A549 (cell line): ENCODE data around the gene CAVIN1. TPM values are rescaled to one million over a fixed set of nuclear protein-coding genes. Genes with fewer than 3 reads are reported as not detected.

Experiments
- ATAC-seq, 2 experiments: fragments of 200-7000 bp in 1 of 2; fragments of >200 bp in 1 of 2; cut with Nextera tagmentation in 1 of 2; cut with Tn5 transposase in 1 of 2; 3 replicates each; pipeline versions ENCODE4 v1.8.0 to v1.9.1; 2018 to 2020; ENCODE audit warnings: mild to moderate bottlenecking in 1 of 2, moderate library complexity in 1 of 2
- CTCF ChIA-PET: fragments of 300-600 bp; sonication (Branson Sonifier 250); formaldehyde crosslinking; extraction: SDS; loops from one replicate; lab custom pipeline; 2021; ENCODE audit warnings: antibody characterized with exemption, inconsistent platforms; lab: Yijun Ruan, JAX
- POLR2A ChIA-PET: fragments of 350-600 bp; formaldehyde crosslinking; extraction: SDS; loops from one replicate; lab custom pipeline; 2021; ENCODE audit warnings: antibody characterized with exemption, inconsistent platforms; lab: Yijun Ruan, JAX
- DNase-seq, 2 experiments: peaks; one replicate each; pipeline versions ENCODE4 v3.0.0 to v3.0.0-alpha.2; 2011 to 2016; ENCODE audit warnings: low read depth in 1 of 2, low spot score in 1 of 2
- FAIRE-seq: peaks from 2 replicates; lab custom pipeline; 2011; peaks lifted over from hg19 to GRCh38; lab: Jason Lieb, UNC
- H3K27ac ChIP-seq, 2 experiments: fragments of >200 bp; sonication (Bioruptor Twin); formaldehyde crosslinking; 3 replicates each; pipeline ENCODE4 v1.5.1; 2016 to 2017
- H3K4me1 ChIP-seq: fragments of >200 bp; sonication (Bioruptor Twin); formaldehyde crosslinking; 3 replicates; pipeline ENCODE4 v1.6.1; 2016
- H3K4me2 ChIP-seq: fragments of >200 bp; sonication (Bioruptor Twin); formaldehyde crosslinking; 3 replicates; pipeline ENCODE4 v1.6.1; 2016
- H3K4me3 ChIP-seq: fragments of >200 bp; sonication (Bioruptor Twin); formaldehyde crosslinking; 3 replicates; pipeline ENCODE4 v1.5.1; 2016
- H3K9me3 ChIP-seq: fragments of >200 bp; sonication (Bioruptor Twin); formaldehyde crosslinking; 3 replicates; pipeline ENCODE4 v1.6.1; 2016
- CBX8 ChIP-seq: fragments of 200-600 bp; sonication (generic); IDR thresholded peaks from 2 replicates; pipeline ENCODE4 v1.6.1; 2016
- CEBPB ChIP-seq, 2 experiments: fragments of >200 bp in 1 of 2; sonication (Bioruptor Twin) in 1 of 2; formaldehyde crosslinking in 1 of 2; IDR thresholded peaks; 2 replicates each; pipeline ENCODE4 v1.6.1; 2012 to 2016
- EP300 ChIP-seq, 2 experiments: fragments of >200 bp; sonication (Bioruptor Twin); formaldehyde crosslinking; IDR thresholded peaks; 2 replicates in 1 of 2; 3 replicates in 1 of 2; pipeline ENCODE4 v1.6.1; 2016 to 2017
- FOSB ChIP-seq: fragments of 250-450 bp; sonication (Bioruptor Pico); IDR thresholded peaks from 2 replicates; pipeline ENCODE4 v1.5.0; 2020; ENCODE audit warnings: mild to moderate bottlenecking, moderate library complexity
- FOXS1 ChIP-seq: fragments of 250-450 bp; sonication (Bioruptor Pico); IDR thresholded peaks from 2 replicates; pipeline ENCODE4 v1.5.0; 2020; ENCODE audit warnings: mild to moderate bottlenecking, moderate library complexity
- GATA3 ChIP-seq: IDR thresholded peaks from 2 replicates; pipeline ENCODE4 v1.6.1; 2012; ENCODE audit warnings: borderline replicate concordance
- HOXA7 ChIP-seq: fragments of 250-450 bp; sonication (Bioruptor Pico); IDR thresholded peaks from 2 replicates; pipeline ENCODE4 v1.5.0; 2020; ENCODE audit warnings: mild to moderate bottlenecking, moderate library complexity
- MAFK ChIP-seq: fragments of 450-650 bp; IDR thresholded peaks from 2 replicates; pipeline ENCODE4 v1.6.1; 2014; ENCODE audit not compliant: partially characterized antibody
- MYC ChIP-seq: IDR thresholded peaks from 2 replicates; pipeline ENCODE4 v1.6.1; 2012; ENCODE audit warnings: mild to moderate bottlenecking, inconsistent platforms, low read length, improper control_type of control experiment, borderline replicate concordance
- NR3C1 ChIP-seq: fragments of >200 bp; sonication (Bioruptor Twin); formaldehyde crosslinking; IDR thresholded peaks from 3 replicates; pipeline ENCODE4 v1.6.1; 2017
- RAD21 ChIP-seq, 2 experiments: fragments of >200 bp in 1 of 2; sonication (Bioruptor Twin) in 1 of 2; formaldehyde crosslinking in 1 of 2; IDR thresholded peaks in 1 of 2; conservative IDR thresholded peaks in 1 of 2; 2 replicates in 1 of 2; 3 replicates in 1 of 2; pipeline ENCODE4 v1.6.1; 2012 to 2018; ENCODE audit warnings: inconsistent platforms in 1 of 2
- RFX5 ChIP-seq: fragments of 450-650 bp; IDR thresholded peaks from 2 replicates; pipeline ENCODE4 v1.7.1; 2014; ENCODE audit warnings: antibody characterized with exemption, mild to moderate bottlenecking, moderate library complexity
- SREBF2 ChIP-seq: fragments of 450-650 bp; IDR thresholded peaks from 2 replicates; pipeline ENCODE4 v1.6.1; 2014; ENCODE audit warnings: mild to moderate bottlenecking, moderate library complexity
- TFCP2L1 ChIP-seq: fragments of 250-450 bp; sonication (Bioruptor Pico); IDR thresholded peaks from 2 replicates; pipeline ENCODE4 v1.5.0; 2021; ENCODE audit warnings: mild to moderate bottlenecking
- ZC3H11A ChIP-seq: fragments of 450-650 bp; IDR thresholded peaks from 2 replicates; pipeline ENCODE4 v1.6.1; 2014; ENCODE audit warnings: antibody characterized with exemption, mild to moderate bottlenecking
- whole genome bisulfite sequencing: methylation state at CpG from one replicate; pipeline ENCODE4 v1.1.6; 2017; ENCODE audit errors: missing lambda C conversion rate; 5-methylcytosine and 5-hydroxymethylcytosine counted together
- polyA plus RNA-seq, 4 experiments: library from polyadenylated mRNA; depleted of rRNA in 3 of 4; stranded (reverse); fragments of >200 nt; fragmentation: RNase III in 1 of 4; extraction: RNeasy Plus Mini Kit Qiagen cat#74134 plus additional on column Dnase treatment in 1 of 4; gene quantifications; 2 replicates in 3 of 4; 3 replicates in 1 of 4; pipeline ENCODE4 v1.2.3, GENCODE V29; 2011 to 2017
- TF ChIP-seq, protein P1 (sequence below): fragments of 450-650 bp; IDR thresholded peaks from 2 replicates; pipeline ENCODE4 v1.6.1; 2014; ENCODE audit warnings: antibody characterized with exemption
- TF ChIP-seq, protein P2 (sequence below): fragments of 150-350 bp; IDR thresholded peaks from 2 replicates; pipeline ENCODE4 v1.6.1; 2014; ENCODE audit warnings: low read depth, mild to moderate bottlenecking, low read length
- TF ChIP-seq, protein P3 (sequence below): fragments of >200 bp; sonication (Bioruptor Twin); formaldehyde crosslinking; IDR thresholded peaks from 2 replicates; pipeline ENCODE4 v1.6.1; 2016
- TF ChIP-seq, protein P4 (sequence below): fragments of 250-450 bp; sonication (Bioruptor Pico); IDR thresholded peaks from 2 replicates; pipeline ENCODE4 v1.5.0; 2020; ENCODE audit warnings: low read depth, mild to moderate bottlenecking, moderate library complexity
- TF ChIP-seq, protein P5 (sequence below): fragments of >200 bp; sonication (Bioruptor Twin); formaldehyde crosslinking; IDR thresholded peaks from 3 replicates; pipeline ENCODE4 v1.5.1; 2016

The CAVIN1 gene
- polyA plus RNA-seq, 2 of the 4 experiments (the other 2 are of a cell fraction), result 101 to 371 TPM

DNA sequence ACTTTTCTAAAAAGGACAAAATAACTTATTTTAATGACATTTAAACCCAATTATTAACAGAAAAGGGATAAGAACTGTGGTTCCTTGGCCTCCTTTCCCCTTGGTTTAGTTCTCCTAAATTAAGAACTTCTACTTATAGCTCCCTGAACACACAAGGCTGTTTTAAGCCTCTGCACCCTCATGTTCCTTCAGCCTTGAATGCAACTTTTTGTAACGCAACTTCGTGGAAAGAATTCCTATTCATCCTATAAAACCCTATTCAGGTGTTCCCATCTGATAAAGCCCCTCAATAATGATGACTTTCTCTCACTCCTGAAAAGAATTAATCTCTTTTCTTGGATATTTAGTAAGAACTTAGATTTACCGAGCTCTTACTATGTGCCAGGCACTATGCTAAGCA, 41.2 kb downstream of the CAVIN1 start:
- ATAC-seq, result no peak
- whole genome bisulfite sequencing, result 92% methylated on average over 3 of the region's 3 CpGs
- Histone ChIP-seq H3K4me2 (no peak overlapping the region), H3K9me3 (no peaks in the 10 kb centered on the region), H3K4me1 (peaks cover 37% of the 10 kb centered on the region), H3K4me3 (no peak overlapping the region), H3K27ac (peak overlapping the region in 1 of 2 experiments; percentile 14; a peak in 1 of 6 replicates)
- ChIA-PET CTCF (interaction anchor here (0.6 to 1.4 kb wide), 2 partner anchors 58 to 66 kb away, joined by 3 read pairs; no protein-coding TSS in a partner anchor), POLR2A (no interaction called here)
- DNase-seq, result no peak
- FAIRE-seq, result no peak
- TF ChIP-seq, protein P1, sequence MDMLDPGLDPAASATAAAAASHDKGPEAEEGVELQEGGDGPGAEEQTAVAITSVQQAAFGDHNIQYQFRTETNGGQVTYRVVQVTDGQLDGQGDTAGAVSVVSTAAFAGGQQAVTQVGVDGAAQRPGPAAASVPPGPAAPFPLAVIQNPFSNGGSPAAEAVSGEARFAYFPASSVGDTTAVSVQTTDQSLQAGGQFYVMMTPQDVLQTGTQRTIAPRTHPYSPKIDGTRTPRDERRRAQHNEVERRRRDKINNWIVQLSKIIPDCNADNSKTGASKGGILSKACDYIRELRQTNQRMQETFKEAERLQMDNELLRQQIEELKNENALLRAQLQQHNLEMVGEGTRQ, result no peak
- no peak for TF ChIP-seq ZC3H11A
- TF ChIP-seq HOXA7 (CRISPR knock-in tag), result no peak
- TF ChIP-seq MAFK, result no peak
- no peak for TF ChIP-seq CEBPB (IDR thresholded peaks at IDR 0.05)
- no peak for TF ChIP-seq RAD21 (conservative IDR thresholded peaks at IDR 0.05 in 1 of 2, IDR thresholded peaks at IDR 0.05 in 1 of 2)
- TF ChIP-seq, protein P2, sequence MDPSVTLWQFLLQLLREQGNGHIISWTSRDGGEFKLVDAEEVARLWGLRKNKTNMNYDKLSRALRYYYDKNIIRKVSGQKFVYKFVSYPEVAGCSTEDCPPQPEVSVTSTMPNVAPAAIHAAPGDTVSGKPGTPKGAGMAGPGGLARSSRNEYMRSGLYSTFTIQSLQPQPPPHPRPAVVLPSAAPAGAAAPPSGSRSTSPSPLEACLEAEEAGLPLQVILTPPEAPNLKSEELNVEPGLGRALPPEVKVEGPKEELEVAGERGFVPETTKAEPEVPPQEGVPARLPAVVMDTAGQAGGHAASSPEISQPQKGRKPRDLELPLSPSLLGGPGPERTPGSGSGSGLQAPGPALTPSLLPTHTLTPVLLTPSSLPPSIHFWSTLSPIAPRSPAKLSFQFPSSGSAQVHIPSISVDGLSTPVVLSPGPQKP, result no peak
- no peak for TF ChIP-seq SREBF2
- TF ChIP-seq FOXS1 (CRISPR knock-in tag), result no peak
- TF ChIP-seq TFCP2L1 (CRISPR knock-in tag), result no peak
- no peak for TF ChIP-seq FOSB
- TF ChIP-seq NR3C1, result no peak
- TF ChIP-seq, protein P3, sequence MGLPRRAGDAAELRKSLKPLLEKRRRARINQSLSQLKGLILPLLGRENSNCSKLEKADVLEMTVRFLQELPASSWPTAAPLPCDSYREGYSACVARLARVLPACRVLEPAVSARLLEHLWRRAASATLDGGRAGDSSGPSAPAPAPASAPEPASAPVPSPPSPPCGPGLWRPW, result no peak

DNA sequence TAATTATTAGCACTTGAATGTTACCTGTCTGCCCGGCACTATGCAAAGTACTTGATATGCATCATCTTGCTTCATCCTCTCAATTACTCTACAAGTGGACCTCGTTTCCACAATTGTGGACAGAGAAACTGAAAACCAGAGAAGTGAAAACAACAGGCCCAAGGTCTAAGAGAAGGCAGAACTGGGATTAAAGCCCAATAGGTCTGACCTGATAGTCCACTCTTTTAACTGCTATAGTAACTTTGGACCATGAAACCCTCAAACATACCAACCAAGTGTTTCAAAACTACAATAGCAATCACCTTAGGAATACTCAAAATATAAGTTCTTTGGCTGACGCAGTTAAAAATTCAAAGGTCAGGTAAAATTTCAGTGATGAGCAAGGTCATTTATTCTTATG, 42.1 kb downstream of the CAVIN1 start:
- no peaks in the 10 kb centered on the region for H3K9me3 ChIP-seq
- H3K4me3 ChIP-seq, result no peak overlapping the region
- ChIA-PET POLR2A (no interaction called here), CTCF (interaction anchor here (1.4 kb wide), 1 partner anchor 57 kb away, joined by 3 read pairs; no protein-coding TSS in a partner anchor)
- no peak for TF ChIP-seq GATA3
- TF ChIP-seq, protein P4, sequence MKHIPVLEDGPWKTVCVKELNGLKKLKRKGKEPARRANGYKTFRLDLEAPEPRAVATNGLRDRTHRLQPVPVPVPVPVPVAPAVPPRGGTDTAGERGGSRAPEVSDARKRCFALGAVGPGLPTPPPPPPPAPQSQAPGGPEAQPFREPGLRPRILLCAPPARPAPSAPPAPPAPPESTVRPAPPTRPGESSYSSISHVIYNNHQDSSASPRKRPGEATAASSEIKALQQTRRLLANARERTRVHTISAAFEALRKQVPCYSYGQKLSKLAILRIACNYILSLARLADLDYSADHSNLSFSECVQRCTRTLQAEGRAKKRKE (CRISPR knock-in tag), result no peak
- no peak for TF ChIP-seq RFX5
- TF ChIP-seq, protein P5, sequence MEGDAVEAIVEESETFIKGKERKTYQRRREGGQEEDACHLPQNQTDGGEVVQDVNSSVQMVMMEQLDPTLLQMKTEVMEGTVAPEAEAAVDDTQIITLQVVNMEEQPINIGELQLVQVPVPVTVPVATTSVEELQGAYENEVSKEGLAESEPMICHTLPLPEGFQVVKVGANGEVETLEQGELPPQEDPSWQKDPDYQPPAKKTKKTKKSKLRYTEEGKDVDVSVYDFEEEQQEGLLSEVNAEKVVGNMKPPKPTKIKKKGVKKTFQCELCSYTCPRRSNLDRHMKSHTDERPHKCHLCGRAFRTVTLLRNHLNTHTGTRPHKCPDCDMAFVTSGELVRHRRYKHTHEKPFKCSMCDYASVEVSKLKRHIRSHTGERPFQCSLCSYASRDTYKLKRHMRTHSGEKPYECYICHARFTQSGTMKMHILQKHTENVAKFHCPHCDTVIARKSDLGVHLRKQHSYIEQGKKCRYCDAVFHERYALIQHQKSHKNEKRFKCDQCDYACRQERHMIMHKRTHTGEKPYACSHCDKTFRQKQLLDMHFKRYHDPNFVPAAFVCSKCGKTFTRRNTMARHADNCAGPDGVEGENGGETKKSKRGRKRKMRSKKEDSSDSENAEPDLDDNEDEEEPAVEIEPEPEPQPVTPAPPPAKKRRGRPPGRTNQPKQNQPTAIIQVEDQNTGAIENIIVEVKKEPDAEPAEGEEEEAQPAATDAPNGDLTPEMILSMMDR, result no peak
- no peak for TF ChIP-seq EP300 (IDR thresholded peaks at IDR 0.05)
- no peak for TF ChIP-seq CBX8
- no peak for TF ChIP-seq MYC
- FAIRE-seq (peak; percentile 7), DNase-seq (no peak), ATAC-seq (no peak)
- peaks cover 29% of the 10 kb centered on the region for H3K4me1 ChIP-seq
- no peak overlapping the region for H3K27ac ChIP-seq
- WGBS, result 89% methylated on average over 3 of the region's 3 CpGs
- H3K4me2 ChIP-seq, result no peak overlapping the region
